GM23338 (cell line): ENCODE measurements around the gene HECTD3.

Source experiments
- CTCF ChIP-seq, 2 experiments: fragments of 200-600 bp in 1 of 2; sonication (generic) in 1 of 2; conservative IDR thresholded peaks; 2 replicates each; pipeline versions ENCODE4 v1.5.1 to v1.6.1; 2016 to 2017; ENCODE audit warnings: antibody characterized with exemption in 2 of 2, low read depth in 2 of 2, mild to moderate bottlenecking in 2 of 2, moderate library complexity in 1 of 2
- ETS1 ChIP-seq: IDR thresholded peaks from 2 replicates; pipeline ENCODE4 v1.6.1; 2016; ENCODE audit warnings: antibody characterized with exemption
- EZH2 ChIP-seq: fragments of 200-600 bp; sonication (generic); IDR thresholded peaks from one replicate; pipeline ENCODE4 v1.8.0; 2017; ENCODE audit warnings: antibody characterized with exemption, mild to moderate bottlenecking, low read depth; ENCODE audit not compliant: unreplicated experiment
- EZH2phosphoT487 ChIP-seq: fragments of 200-600 bp; sonication (generic); IDR thresholded peaks from one replicate; pipeline ENCODE4 v1.8.1; 2018; ENCODE audit warnings: antibody characterized with exemption; ENCODE audit not compliant: unreplicated experiment
- POLR2AphosphoS5 ChIP-seq: IDR thresholded peaks from 2 replicates; pipeline ENCODE4 v1.6.1; 2016; ENCODE audit warnings: antibody characterized with exemption, low read depth
- REST ChIP-seq: IDR thresholded peaks from one replicate; pipeline ENCODE4 v1.6.1; 2018; ENCODE audit warnings: antibody characterized with exemption; ENCODE audit not compliant: unreplicated experiment

- TF ChIP-seq CTCF (conservative IDR thresholded peaks at IDR 0.05; ENCODE audit: low read depth in 2 of 2) (no peak), EZH2 (no peak), POLR2AphosphoS5 (no peak), REST (no peak), EZH2phosphoT487 (no peak), ETS1 (no peak)
These were observed 5.6 kb upstream of the HECTD3 start for GRCh38 chr1:45016767-45017166.
